A549 (cell line): ENCODE results near the gene TBC1D22A. TPM values are rescaled to one million over a fixed set of nuclear protein-coding genes. Genes with fewer than 3 reads are reported as not detected.

ENCODE experiments used
- ATAC-seq, 2 experiments: fragments of 200-7000 bp in 1 of 2; fragments of >200 bp in 1 of 2; cut with Nextera tagmentation in 1 of 2; cut with Tn5 transposase in 1 of 2; 3 replicates each; pipeline versions ENCODE4 v1.8.0 to v1.9.1; 2018 to 2020; ENCODE audit warnings: mild to moderate bottlenecking in 1 of 2, moderate library complexity in 1 of 2
- CTCF ChIA-PET: fragments of 300-600 bp; sonication (Branson Sonifier 250); formaldehyde crosslinking; extraction: SDS; loops from one replicate; lab custom pipeline; 2021; ENCODE audit warnings: antibody characterized with exemption, inconsistent platforms; lab: Yijun Ruan, JAX
- POLR2A ChIA-PET: fragments of 350-600 bp; formaldehyde crosslinking; extraction: SDS; loops from one replicate; lab custom pipeline; 2021; ENCODE audit warnings: antibody characterized with exemption, inconsistent platforms; lab: Yijun Ruan, JAX
- DNase-seq, 2 experiments: peaks; one replicate each; pipeline versions ENCODE4 v3.0.0 to v3.0.0-alpha.2; 2011 to 2016; ENCODE audit warnings: low read depth in 1 of 2, low spot score in 1 of 2
- FAIRE-seq: peaks from 2 replicates; lab custom pipeline; 2011; peaks lifted over from hg19 to GRCh38; lab: Jason Lieb, UNC
- H3K27ac ChIP-seq, 2 experiments: fragments of >200 bp; sonication (Bioruptor Twin); formaldehyde crosslinking; 3 replicates each; pipeline ENCODE4 v1.5.1; 2016 to 2017
- H3K4me1 ChIP-seq: fragments of >200 bp; sonication (Bioruptor Twin); formaldehyde crosslinking; 3 replicates; pipeline ENCODE4 v1.6.1; 2016
- H3K4me2 ChIP-seq: fragments of >200 bp; sonication (Bioruptor Twin); formaldehyde crosslinking; 3 replicates; pipeline ENCODE4 v1.6.1; 2016
- H3K4me3 ChIP-seq: fragments of >200 bp; sonication (Bioruptor Twin); formaldehyde crosslinking; 3 replicates; pipeline ENCODE4 v1.5.1; 2016
- H3K9me3 ChIP-seq: fragments of >200 bp; sonication (Bioruptor Twin); formaldehyde crosslinking; 3 replicates; pipeline ENCODE4 v1.6.1; 2016
- BHLHE40 ChIP-seq: IDR thresholded peaks from 2 replicates; pipeline ENCODE4 v1.6.1; 2012; ENCODE audit warnings: low read depth, low read length, inconsistent platforms
- CBX8 ChIP-seq: fragments of 200-600 bp; sonication (generic); IDR thresholded peaks from 2 replicates; pipeline ENCODE4 v1.6.1; 2016
- EHF ChIP-seq: fragments of 250-450 bp; sonication (Bioruptor Pico); IDR thresholded peaks from 2 replicates; pipeline ENCODE4 v1.5.0; 2020; ENCODE audit warnings: mild to moderate bottlenecking
- EHMT2 ChIP-seq: fragments of 200-600 bp; sonication (generic); IDR thresholded peaks from 2 replicates; pipeline ENCODE4 v1.6.1; 2016; ENCODE audit warnings: antibody characterized with exemption, low read depth, mild to moderate bottlenecking, moderate library complexity
- FOSB ChIP-seq: fragments of 250-450 bp; sonication (Bioruptor Pico); IDR thresholded peaks from 2 replicates; pipeline ENCODE4 v1.5.0; 2020; ENCODE audit warnings: mild to moderate bottlenecking, moderate library complexity
- FOXS1 ChIP-seq: fragments of 250-450 bp; sonication (Bioruptor Pico); IDR thresholded peaks from 2 replicates; pipeline ENCODE4 v1.5.0; 2020; ENCODE audit warnings: mild to moderate bottlenecking, moderate library complexity
- GATA3 ChIP-seq: IDR thresholded peaks from 2 replicates; pipeline ENCODE4 v1.6.1; 2012; ENCODE audit warnings: borderline replicate concordance
- HDAC2 ChIP-seq: fragments of 200-600 bp; sonication (generic); IDR thresholded peaks from 2 replicates; pipeline ENCODE4 v1.6.1; 2016
- HEYL ChIP-seq: fragments of 250-450 bp; sonication (Bioruptor Pico); IDR thresholded peaks from 2 replicates; pipeline ENCODE4 v1.8.0; 2021; ENCODE audit warnings: mild to moderate bottlenecking, moderate library complexity
- HOXB5 ChIP-seq: fragments of 250-450 bp; sonication (Bioruptor Pico); IDR thresholded peaks from 2 replicates; pipeline ENCODE4 v1.5.0; 2020; ENCODE audit warnings: mild to moderate bottlenecking, moderate library complexity
- JUN ChIP-seq, 2 experiments: fragments of >200 bp; sonication (Bioruptor Twin); formaldehyde crosslinking; IDR thresholded peaks; 2 replicates in 1 of 2; 3 replicates in 1 of 2; pipeline ENCODE4 v1.6.1; 2016 to 2017
- KDM1A ChIP-seq: fragments of 200-600 bp; sonication (generic); IDR thresholded peaks from 2 replicates; pipeline ENCODE4 v1.6.1; 2016; ENCODE audit warnings: low read depth, mild to moderate bottlenecking
- KDM5A ChIP-seq: fragments of 200-600 bp; sonication (generic); IDR thresholded peaks from 2 replicates; pipeline ENCODE4 v1.6.1; 2016; ENCODE audit warnings: antibody characterized with exemption, mild to moderate bottlenecking
- POLR2AphosphoS2 ChIP-seq: conservative IDR thresholded peaks from 2 replicates; pipeline ENCODE4 v1.6.1; 2012; ENCODE audit warnings: low read length, improper control_type of control experiment, inconsistent platforms
- RFX5 ChIP-seq: fragments of 450-650 bp; IDR thresholded peaks from 2 replicates; pipeline ENCODE4 v1.7.1; 2014; ENCODE audit warnings: antibody characterized with exemption, mild to moderate bottlenecking, moderate library complexity
- SMC3 ChIP-seq: fragments of >200 bp; sonication (Bioruptor Twin); formaldehyde crosslinking; IDR thresholded peaks from 3 replicates; pipeline ENCODE4 v1.6.1; 2018; ENCODE audit warnings: inconsistent platforms
- TFCP2L1 ChIP-seq: fragments of 250-450 bp; sonication (Bioruptor Pico); IDR thresholded peaks from 2 replicates; pipeline ENCODE4 v1.5.0; 2021; ENCODE audit warnings: mild to moderate bottlenecking
- ZC3H11A ChIP-seq: fragments of 450-650 bp; IDR thresholded peaks from 2 replicates; pipeline ENCODE4 v1.6.1; 2014; ENCODE audit warnings: antibody characterized with exemption, mild to moderate bottlenecking
- ZNF302 ChIP-seq: fragments of 250-450 bp; sonication (Bioruptor Pico); IDR thresholded peaks from 2 replicates; pipeline ENCODE4 v1.9.0; 2021; ENCODE audit warnings: inconsistent platforms, mild to moderate bottlenecking, moderate library complexity
- WGBS: methylation state at CpG from one replicate; pipeline ENCODE4 v1.1.6; 2017; ENCODE audit errors: missing lambda C conversion rate; 5-methylcytosine and 5-hydroxymethylcytosine counted together
- polyA plus RNA-seq, 4 experiments: library from polyadenylated mRNA; depleted of rRNA in 3 of 4; stranded (reverse); fragments of >200 nt; fragmentation: RNase III in 1 of 4; extraction: RNeasy Plus Mini Kit Qiagen cat#74134 plus additional on column Dnase treatment in 1 of 4; gene quantifications; 2 replicates in 3 of 4; 3 replicates in 1 of 4; pipeline ENCODE4 v1.2.3, GENCODE V29; 2011 to 2017
- TF ChIP-seq, protein P1 (sequence below): fragments of 450-650 bp; IDR thresholded peaks from 2 replicates; pipeline ENCODE4 v1.6.1; 2014; ENCODE audit warnings: antibody characterized with exemption
- TF ChIP-seq, protein P2 (sequence below): fragments of >200 bp; sonication (Bioruptor Twin); formaldehyde crosslinking; IDR thresholded peaks from 2 replicates; pipeline ENCODE4 v1.6.1; 2016
- TF ChIP-seq, protein P3 (sequence below): fragments of 250-450 bp; sonication (Bioruptor Pico); IDR thresholded peaks from 2 replicates; pipeline ENCODE4 v1.5.0; 2020; ENCODE audit warnings: low read depth, mild to moderate bottlenecking, moderate library complexity
- TF ChIP-seq, protein P4 (sequence below): fragments of 200-600 bp; sonication (generic); IDR thresholded peaks from 2 replicates; pipeline ENCODE4 v1.6.1; 2016; ENCODE audit warnings: antibody characterized with exemption, mild to moderate bottlenecking, moderate library complexity
- TF ChIP-seq, protein P5 (sequence below): fragments of 150-350 bp; IDR thresholded peaks from 2 replicates; pipeline ENCODE4 v1.6.1; 2014; ENCODE audit warnings: low read depth, mild to moderate bottlenecking, low read length

TBC1D22A gene
- polyA plus RNA-seq, 2 of the 4 experiments (the other 2 are of a cell fraction): 8.9 to 10.8 TPM

DNA sequence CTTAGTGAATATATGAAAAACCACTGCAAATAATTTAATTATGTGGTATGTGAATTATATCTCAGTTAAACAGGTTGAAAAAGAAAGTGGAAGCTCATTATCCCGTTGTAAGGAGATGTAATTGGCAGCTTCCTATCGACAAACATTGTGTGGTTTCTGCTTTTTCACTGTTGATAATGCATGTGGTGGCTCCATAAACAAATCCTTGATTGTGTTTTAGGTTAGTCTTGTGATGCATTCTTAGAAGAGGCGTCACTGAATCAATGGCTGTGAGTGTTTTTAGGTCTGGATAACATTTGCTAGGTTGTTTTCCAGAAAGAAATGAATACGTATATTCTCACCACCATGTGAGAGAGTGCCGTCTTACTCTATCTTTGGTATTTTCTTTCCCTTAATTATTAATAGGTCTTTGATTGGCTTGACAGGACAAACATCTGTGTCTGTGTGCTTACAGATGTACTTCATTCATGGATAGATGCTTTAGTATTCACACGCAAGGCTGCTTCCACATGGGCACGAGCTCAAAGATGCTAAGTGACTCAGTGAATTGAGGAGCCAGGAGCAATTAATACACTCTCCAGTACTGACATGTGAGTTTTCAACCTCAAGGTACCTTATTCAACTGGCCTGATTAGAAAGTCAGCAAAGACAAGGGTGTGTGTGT, 166.7 kb downstream of the TBC1D22A start:
- Histone ChIP-seq H3K27ac (no peak overlapping the region), H3K9me3 (no peaks in the 10 kb centered on the region), H3K4me3 (no peak overlapping the region), H3K4me2 (no peak overlapping the region), H3K4me1 (peaks cover 2% of the 10 kb centered on the region; the same call in 2 of the 3 replicates)
- POLR2A ChIA-PET: no interaction called here
- WGBS: 79% methylated on average over 7 of the region's 7 CpGs
- no peak for FAIRE-seq
- ATAC-seq: no peak
- no peak for DNase-seq
- no peak for TF ChIP-seq KDM5A
- TF ChIP-seq FOSB: no peak
- TF ChIP-seq HOXB5 (CRISPR knock-in tag): no peak
- TF ChIP-seq TFCP2L1 (CRISPR knock-in tag): no peak
- TF ChIP-seq HDAC2: no peak
- TF ChIP-seq CBX8: no peak
- TF ChIP-seq, protein P1, sequence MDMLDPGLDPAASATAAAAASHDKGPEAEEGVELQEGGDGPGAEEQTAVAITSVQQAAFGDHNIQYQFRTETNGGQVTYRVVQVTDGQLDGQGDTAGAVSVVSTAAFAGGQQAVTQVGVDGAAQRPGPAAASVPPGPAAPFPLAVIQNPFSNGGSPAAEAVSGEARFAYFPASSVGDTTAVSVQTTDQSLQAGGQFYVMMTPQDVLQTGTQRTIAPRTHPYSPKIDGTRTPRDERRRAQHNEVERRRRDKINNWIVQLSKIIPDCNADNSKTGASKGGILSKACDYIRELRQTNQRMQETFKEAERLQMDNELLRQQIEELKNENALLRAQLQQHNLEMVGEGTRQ: no peak
- TF ChIP-seq, protein P2, sequence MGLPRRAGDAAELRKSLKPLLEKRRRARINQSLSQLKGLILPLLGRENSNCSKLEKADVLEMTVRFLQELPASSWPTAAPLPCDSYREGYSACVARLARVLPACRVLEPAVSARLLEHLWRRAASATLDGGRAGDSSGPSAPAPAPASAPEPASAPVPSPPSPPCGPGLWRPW: no peak
- TF ChIP-seq BHLHE40: no peak
- no peak for TF ChIP-seq FOXS1 (CRISPR knock-in tag)
- TF ChIP-seq POLR2AphosphoS2: no peak
- CTCF ChIA-PET: interaction anchor here (0.6 kb wide), 1 partner anchor 87 kb away, joined by 3 read pairs; no protein-coding TSS in a partner anchor

DNA sequence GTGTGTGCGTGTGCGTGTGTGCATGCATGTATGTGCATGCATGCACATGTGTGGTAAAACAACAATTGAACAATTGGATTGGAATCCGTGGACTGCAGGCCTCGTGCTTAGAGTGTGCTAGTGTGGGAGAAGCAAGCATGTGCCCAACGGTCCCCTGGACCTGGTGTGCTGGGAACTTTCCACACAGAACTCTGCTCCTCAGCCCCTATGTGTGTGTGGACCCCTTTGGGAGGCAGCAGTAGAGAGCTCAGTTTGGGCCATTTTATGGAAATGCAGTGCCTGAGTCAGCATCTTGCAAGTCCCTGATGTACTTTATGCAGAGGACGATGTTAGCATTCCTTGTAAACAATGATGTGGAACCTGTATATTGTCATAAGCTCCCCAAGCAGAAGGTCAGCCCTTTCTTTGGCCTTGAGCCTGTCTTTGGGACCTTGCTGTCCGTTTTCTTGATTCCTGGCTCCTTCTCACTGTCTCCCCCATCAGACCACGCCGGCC, 167.3 kb downstream of the TBC1D22A start:
- WGBS: 90% methylated on average over 9 of the region's 9 CpGs
- H3K9me3 ChIP-seq: no peaks in the 10 kb centered on the region
- FAIRE-seq (no peak), ATAC-seq (no peak), DNase-seq (no peak)
- POLR2A ChIA-PET: no interaction called here
- H3K4me1 ChIP-seq: peaks cover 8% of the 10 kb centered on the region
- CTCF ChIA-PET: interaction anchor here (0.6 kb wide), 1 partner anchor 88 kb away, joined by 3 read pairs; no protein-coding TSS in a partner anchor
- H3K4me3 ChIP-seq: no peak overlapping the region
- no peak overlapping the region for H3K4me2 ChIP-seq
- TF ChIP-seq EHF (CRISPR knock-in tag): no peak
- TF ChIP-seq, protein P3, sequence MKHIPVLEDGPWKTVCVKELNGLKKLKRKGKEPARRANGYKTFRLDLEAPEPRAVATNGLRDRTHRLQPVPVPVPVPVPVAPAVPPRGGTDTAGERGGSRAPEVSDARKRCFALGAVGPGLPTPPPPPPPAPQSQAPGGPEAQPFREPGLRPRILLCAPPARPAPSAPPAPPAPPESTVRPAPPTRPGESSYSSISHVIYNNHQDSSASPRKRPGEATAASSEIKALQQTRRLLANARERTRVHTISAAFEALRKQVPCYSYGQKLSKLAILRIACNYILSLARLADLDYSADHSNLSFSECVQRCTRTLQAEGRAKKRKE: no peak
- TF ChIP-seq KDM1A: no peak
- TF ChIP-seq, protein P2: no peak
- TF ChIP-seq BHLHE40: no peak
- TF ChIP-seq GATA3: no peak
- no peak for TF ChIP-seq SMC3
- no peak for TF ChIP-seq ZNF302
- TF ChIP-seq JUN (IDR thresholded peaks at IDR 0.05): no peak
- H3K27ac ChIP-seq: no peak overlapping the region

DNA sequence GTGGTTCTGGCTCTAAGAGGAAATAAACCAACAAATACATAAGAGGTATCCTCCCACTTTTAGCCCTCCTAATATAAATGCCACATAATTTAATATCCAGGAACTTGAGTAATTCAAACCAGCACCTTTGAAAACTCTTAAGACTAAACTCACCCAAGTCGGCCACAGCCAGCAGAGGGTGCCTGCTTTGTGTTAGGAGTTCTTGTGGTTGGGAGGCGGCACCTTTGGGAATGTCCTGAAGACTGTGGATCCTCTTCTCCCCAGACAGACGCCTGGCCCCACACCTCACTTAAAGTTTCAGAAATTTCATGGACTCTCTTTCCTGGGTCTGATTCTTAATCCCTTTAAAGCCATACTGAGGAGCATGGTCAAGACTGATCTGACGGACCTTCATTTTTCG, 169.0 kb downstream of the TBC1D22A start:
- Histone ChIP-seq H3K27ac (no peak overlapping the region), H3K9me3 (no peaks in the 10 kb centered on the region), H3K4me2 (no peak overlapping the region), H3K4me1 (peaks cover 21% of the 10 kb centered on the region), H3K4me3 (no peak overlapping the region)
- FAIRE-seq (no peak), ATAC-seq (peak; percentile 47 to 48; a peak in 1 of 6 replicates), DNase-seq (peak in 1 of 2 experiments; percentile 31)
- ChIA-PET POLR2A (no interaction called here), CTCF (no interaction called here)
- 71% methylated on average over 5 of the region's 5 CpGs for WGBS
- no peak for TF ChIP-seq RFX5
- TF ChIP-seq, protein P4, sequence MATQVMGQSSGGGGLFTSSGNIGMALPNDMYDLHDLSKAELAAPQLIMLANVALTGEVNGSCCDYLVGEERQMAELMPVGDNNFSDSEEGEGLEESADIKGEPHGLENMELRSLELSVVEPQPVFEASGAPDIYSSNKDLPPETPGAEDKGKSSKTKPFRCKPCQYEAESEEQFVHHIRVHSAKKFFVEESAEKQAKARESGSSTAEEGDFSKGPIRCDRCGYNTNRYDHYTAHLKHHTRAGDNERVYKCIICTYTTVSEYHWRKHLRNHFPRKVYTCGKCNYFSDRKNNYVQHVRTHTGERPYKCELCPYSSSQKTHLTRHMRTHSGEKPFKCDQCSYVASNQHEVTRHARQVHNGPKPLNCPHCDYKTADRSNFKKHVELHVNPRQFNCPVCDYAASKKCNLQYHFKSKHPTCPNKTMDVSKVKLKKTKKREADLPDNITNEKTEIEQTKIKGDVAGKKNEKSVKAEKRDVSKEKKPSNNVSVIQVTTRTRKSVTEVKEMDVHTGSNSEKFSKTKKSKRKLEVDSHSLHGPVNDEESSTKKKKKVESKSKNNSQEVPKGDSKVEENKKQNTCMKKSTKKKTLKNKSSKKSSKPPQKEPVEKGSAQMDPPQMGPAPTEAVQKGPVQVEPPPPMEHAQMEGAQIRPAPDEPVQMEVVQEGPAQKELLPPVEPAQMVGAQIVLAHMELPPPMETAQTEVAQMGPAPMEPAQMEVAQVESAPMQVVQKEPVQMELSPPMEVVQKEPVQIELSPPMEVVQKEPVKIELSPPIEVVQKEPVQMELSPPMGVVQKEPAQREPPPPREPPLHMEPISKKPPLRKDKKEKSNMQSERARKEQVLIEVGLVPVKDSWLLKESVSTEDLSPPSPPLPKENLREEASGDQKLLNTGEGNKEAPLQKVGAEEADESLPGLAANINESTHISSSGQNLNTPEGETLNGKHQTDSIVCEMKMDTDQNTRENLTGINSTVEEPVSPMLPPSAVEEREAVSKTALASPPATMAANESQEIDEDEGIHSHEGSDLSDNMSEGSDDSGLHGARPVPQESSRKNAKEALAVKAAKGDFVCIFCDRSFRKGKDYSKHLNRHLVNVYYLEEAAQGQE: no peak
- no peak for TF ChIP-seq ZNF302
- TF ChIP-seq GATA3: no peak
- TF ChIP-seq, protein P3: no peak
- TF ChIP-seq ZC3H11A: no peak
- TF ChIP-seq EHMT2: no peak
- no peak for TF ChIP-seq CBX8
- TF ChIP-seq, protein P5, sequence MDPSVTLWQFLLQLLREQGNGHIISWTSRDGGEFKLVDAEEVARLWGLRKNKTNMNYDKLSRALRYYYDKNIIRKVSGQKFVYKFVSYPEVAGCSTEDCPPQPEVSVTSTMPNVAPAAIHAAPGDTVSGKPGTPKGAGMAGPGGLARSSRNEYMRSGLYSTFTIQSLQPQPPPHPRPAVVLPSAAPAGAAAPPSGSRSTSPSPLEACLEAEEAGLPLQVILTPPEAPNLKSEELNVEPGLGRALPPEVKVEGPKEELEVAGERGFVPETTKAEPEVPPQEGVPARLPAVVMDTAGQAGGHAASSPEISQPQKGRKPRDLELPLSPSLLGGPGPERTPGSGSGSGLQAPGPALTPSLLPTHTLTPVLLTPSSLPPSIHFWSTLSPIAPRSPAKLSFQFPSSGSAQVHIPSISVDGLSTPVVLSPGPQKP: no peak
- TF ChIP-seq TFCP2L1 (CRISPR knock-in tag): no peak
- TF ChIP-seq HEYL (CRISPR knock-in tag): no peak
